GM12875 (cell line): ENCODE data around the gene OSBPL2.

Experiments
- H3K4me3 ChIP-seq: one replicate; pipeline ENCODE4 v1.5.1; 2011; ENCODE audit warnings: low read depth, low read length, control low read depth
- TF ChIP-seq, protein P1 (sequence below): IDR thresholded peaks from 2 replicates; pipeline ENCODE4 v1.5.1; 2011; ENCODE audit warnings: low read depth, mild to moderate bottlenecking, control low read depth, inconsistent platforms, low read length, moderate library complexity, borderline replicate concordance; ENCODE audit not compliant: insufficient read depth

Gene OSBPL2

DNA sequence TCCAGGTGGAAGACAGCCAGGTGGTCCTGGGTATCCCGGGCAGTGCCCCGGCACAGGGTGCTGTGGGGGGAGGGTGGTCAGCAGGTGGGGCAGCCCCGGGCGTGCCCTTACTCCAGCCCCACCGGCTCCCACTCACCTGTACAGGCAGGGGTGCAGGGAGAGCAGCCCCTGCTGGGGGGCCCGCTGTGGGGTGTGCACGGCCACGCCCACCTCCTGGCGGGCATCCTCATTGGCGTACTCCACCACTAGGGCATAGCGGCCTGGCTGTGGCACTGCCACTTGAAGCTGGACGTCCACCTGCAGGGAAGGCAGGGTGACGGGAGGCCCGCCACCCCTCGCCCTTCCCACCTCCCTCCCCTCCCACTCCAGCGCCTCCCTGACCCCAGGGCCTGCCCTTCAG lies 94.1 kb downstream of the OSBPL2 start:
- TF ChIP-seq, protein P1, sequence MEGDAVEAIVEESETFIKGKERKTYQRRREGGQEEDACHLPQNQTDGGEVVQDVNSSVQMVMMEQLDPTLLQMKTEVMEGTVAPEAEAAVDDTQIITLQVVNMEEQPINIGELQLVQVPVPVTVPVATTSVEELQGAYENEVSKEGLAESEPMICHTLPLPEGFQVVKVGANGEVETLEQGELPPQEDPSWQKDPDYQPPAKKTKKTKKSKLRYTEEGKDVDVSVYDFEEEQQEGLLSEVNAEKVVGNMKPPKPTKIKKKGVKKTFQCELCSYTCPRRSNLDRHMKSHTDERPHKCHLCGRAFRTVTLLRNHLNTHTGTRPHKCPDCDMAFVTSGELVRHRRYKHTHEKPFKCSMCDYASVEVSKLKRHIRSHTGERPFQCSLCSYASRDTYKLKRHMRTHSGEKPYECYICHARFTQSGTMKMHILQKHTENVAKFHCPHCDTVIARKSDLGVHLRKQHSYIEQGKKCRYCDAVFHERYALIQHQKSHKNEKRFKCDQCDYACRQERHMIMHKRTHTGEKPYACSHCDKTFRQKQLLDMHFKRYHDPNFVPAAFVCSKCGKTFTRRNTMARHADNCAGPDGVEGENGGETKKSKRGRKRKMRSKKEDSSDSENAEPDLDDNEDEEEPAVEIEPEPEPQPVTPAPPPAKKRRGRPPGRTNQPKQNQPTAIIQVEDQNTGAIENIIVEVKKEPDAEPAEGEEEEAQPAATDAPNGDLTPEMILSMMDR, result no peak
- no peak overlapping the region for H3K4me3 ChIP-seq

DNA sequence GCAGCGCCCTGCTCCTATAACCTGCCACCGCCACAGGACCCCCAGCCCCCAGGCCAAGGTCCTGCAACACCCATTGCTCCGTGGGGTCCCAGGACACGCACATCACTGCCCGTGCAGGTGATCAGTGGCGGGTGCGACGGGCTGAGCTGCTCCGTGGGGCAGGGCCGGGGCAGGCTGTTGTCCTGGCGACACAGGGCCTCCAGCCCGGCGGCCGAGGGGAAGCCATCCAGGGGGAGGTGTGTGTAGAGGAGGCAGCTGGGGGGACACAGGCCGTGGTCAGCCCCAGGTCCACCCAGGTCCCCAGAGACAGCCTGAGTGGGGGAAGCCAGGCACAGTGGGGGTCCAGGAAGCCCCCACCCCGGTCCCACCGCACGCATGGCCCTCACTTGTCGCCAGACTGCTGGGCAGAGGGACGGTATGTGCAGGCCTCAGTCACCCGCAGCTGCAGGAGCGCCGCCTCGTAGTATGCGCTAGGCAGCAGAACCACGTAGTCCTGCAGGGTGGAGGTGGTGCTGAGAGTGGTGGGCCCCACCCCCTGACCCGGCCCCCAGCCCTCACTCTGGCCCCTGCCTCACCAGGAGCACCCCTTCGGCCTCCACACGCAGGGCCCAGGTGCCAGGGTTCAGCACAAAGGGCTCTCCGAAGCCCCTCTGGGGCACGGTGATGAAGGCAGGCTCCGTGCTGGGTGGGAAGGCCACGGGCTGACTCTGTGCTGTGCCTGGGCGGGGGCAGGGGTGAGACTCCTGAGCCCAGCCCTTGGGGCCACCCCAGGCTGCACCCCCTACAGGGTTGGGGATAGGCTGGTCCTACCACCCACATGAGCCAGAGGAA lies 94.9 kb downstream of the OSBPL2 start:
- TF ChIP-seq, protein P1, result no peak
- no peak overlapping the region for H3K4me3 ChIP-seq

DNA sequence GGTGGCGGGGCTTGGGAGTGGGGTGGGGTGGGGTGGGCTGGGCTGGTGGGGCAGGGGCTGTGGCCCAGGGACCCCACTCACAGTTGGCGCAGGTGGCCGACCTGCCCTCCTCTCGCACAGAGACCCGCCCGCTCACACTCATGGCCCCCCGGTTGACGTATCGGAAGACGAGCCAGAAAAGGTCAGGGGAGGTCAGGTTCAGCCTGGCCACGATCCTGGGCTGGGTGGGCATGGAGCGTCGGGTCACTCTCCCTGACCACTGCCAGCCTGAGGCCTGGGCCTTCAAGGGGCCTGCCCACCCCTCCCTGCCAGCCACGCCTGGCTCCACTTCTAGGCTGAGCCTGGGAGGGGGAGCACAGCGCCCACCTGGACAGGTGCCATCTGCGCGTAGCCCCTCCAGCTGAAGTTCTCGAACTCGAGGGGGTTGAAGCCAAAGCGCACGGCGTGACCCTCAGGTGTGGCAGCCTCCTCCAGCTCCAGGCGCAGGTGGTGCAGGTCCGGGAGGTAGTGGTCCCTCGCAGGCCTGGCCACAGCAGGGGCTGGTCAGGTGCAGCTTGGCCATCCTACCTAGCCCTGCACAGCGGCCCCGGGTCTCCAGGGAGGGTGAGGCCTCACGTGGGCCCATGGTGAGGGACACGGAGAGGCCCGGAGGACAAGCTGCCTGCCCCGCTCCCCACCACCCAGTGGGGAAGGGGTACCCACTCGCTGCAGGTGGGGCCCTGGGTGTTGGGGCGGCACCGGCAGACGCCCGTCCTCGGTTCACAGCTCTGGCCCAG lies 95.7 kb downstream of the OSBPL2 start:
- TF ChIP-seq, protein P1, result no peak
- H3K4me3 ChIP-seq, result no peak overlapping the region

DNA sequence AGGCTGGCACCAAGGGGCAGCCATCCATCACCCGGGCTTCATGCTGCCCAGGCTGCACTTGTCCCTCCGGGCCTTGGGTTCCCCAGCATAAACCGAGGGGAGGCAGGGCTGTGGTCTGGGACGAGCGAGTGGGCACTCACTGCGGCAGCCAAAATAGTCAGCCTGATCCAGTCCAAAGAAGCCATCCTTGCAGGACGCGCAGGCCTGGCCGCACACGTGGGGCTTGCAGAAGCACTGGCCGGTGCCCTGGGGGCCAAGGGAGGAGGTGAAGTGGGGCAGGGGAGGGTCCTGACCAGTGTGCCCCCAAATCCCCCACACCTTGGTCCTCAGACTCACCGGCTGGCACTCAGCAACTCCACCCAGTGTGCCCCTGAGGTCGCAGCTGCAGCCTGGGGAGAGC lies 96.6 kb downstream of the OSBPL2 start:
- TF ChIP-seq, protein P1, result no peak
- H3K4me3 ChIP-seq, result no peak overlapping the region

DNA sequence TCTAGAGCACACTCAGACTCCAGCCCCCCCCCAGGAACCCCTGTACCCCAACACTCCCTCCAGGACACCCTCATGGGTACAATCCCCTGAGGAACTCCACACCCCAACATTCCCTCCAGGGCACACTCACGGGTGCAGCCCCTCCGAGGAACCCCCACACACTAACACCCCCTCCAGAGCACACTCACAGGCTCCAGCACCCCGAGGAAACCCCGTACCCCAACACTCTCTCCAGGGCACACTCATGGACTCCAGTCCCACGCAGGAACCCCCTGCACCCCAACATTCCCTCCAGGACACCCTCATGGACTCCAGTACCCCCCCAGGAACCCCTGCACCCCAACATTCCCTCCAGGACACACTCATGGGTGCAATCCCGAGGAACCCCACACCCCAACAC lies 97.2 kb downstream of the OSBPL2 start:
- TF ChIP-seq, protein P1, result no peak
- no peak overlapping the region for H3K4me3 ChIP-seq

DNA sequence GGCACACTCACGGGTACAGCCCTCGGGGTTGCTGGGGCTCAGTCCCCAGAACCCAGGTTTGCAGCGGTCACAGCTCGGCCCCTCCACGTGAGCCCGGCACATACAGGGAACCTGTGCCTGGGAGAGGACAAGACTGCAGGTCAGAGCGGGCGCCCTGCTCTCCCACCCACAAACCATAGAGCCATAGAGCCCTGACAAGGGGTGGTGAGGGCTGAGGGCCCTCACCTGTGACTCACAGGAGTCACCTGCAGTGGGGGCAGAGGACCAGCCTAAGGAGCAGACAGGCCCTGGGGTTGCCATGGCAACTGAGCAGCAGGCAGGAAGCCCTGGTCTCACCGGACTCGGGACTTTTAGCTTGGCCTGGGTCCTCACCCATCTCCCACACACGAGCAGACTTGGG lies 98.0 kb downstream of the OSBPL2 start:
- TF ChIP-seq, protein P1, result no peak
- H3K4me3 ChIP-seq, result no peak overlapping the region
